COR-L47 (cell line): ENCODE results near the gene ZNF407.

Experiments used
- DNase-seq: peaks from one replicate; lab custom pipeline; 2025; lab: John Stamatoyannopoulos, UW

Gene ZNF407

GRCh38 chr18:74669136-74669798, 71.6 kb downstream of the ZNF407 start:
- DNase-seq: no peak

- DNase-seq: no peak
Measured at GRCh38 chr18:74672371-74672770, 74.7 kb downstream of the ZNF407 start.

GRCh38 chr18:74674487-74674886, 76.8 kb downstream of the ZNF407 start:
- DNase-seq: no peak

DNA sequence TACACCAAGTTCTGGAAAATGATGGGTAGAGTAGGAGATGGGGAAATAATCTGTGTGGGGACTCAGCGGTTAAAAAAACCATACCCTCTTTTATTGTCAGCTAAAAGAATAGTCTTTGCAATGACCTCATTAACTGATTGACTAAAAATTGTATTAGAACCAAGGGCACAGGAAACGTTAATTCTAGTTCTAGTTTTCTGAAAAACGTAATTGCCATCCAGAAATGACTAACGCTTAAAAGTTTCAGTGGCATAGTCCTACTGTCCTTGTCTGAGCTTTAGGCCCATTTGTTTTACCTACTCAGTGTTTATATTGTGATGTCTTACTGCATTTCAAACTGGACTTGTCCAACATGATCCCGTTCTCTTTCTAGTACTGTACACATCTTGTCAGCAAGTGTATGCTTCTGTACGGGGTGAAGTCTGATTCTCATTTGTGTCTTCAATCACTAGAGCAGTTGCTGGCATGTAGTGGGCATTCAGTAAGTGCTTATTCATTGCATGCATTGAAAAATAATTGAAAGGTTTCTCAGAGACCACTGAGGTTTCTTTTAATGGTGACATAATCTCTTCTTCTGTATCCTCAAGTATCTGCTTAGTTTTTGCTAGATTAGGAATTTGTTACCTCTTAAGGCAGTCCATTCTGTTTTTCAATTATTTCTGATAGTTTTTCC, 81.5 kb downstream of the ZNF407 start:
- no peak for DNase-seq

DNA sequence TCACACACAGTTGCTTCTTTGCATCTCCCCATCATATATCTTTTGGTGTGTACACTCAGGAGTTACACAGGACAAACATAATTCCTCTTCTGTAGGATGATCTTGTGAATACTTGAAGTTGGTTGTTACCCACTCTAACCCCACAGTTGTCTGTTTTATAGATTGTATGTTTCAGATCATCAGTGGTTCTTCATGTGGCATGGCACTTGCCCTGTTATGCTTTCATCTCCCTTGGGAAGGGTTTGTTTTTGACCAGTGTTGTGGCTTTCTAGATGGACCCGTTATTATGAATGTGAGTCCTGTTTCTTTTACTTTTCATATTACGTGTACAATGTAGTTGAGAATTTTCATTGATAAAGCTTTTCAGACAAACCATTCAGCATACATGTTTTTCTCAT, 82.0 kb downstream of the ZNF407 start:
- no peak for DNase-seq

DNA sequence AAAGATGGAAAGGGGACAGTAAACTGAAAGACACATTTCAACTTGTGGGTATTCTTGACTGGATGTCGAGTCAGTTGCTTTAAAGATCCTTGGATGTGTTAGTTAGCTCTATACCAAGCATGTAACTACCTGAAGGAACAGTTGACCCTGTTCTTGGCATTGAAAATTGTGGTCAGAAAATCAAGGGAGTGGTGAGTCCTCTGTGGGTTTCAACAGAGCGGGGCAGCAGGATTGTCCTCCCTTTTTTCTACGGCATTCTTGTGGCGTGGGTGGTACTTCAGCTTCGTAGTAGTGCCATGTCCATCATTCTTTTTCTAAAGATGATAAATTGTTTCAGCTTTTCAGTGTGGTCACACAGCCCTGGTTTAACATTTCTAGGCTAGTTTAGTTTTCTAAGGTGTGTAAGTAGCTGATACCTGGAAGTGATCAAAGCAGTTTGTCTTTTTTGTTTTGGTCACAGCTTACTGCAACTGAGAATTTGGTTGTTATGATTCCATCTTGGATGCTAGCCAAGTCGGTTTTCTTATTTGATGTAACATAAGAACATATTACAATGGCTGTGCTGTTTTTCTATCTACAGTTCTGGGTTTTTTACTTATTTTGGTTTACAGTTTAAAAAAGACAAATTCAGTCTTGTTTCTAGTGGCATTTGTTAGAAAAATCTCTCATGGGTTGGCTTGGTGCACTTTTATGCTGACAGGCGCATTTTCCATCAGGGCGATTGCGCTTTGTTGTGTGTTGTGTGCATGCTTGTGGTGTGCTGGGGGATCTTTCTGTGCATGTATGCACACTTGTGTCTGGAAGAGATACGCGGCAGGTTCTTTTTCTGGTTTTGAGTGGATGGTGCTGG, 84.7 kb downstream of the ZNF407 start:
- DNase-seq: peak; percentile 58

DNA sequence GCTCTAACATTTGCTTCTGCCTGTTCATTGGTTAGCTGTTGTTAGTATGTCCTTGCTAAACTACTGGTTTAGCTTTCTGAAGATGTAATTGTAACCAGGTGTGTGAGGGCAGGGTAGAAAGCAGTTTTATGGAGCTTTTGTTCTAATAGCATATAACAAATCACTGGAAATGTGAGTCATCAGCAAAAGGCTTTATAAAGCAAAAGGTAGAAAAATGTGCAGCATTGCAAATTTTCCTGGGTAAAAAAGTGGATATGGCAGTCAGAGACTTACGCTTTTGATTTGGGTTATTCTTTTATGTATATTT, 85.3 kb downstream of the ZNF407 start:
- peak; percentile 62 for DNase-seq

DNA sequence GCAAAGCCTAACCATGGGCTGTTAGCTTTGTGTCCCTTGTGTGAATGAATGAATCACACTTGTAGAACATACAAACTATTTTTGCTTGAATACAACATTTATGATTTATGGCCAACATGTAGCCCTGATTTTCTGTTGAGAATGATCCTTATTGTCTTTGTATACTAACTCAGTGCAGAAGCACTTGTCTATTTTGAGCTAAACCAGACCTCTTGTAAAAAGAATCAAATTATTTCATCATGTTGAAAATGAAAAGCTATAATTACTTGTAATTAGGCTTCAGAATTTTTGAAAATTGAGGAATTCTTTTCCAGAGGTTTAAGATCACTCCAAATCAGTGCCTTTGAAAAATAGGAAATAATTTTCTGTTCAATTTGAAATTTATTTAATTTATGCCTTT, 85.9 kb downstream of the ZNF407 start:
- no peak for DNase-seq

DNA sequence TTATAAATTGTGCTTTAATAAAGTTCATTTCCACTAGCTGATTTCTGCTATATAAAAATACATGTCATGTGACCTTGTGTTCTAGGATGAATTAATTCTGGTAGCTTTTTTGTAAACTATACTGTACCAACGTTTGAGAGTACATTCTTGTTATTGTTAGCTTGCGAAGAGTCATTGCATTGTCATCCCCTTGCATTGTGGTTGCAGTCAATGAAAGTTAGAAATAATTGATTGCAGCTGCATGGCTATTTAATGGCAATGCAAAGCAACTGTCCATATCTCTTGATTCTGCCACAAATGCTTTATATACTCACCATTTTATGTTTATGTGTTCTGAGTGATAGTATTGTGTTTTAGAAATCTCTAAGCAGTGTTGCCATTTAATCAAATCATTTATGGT, 91.6 kb downstream of the ZNF407 start:
- no peak for DNase-seq

DNA sequence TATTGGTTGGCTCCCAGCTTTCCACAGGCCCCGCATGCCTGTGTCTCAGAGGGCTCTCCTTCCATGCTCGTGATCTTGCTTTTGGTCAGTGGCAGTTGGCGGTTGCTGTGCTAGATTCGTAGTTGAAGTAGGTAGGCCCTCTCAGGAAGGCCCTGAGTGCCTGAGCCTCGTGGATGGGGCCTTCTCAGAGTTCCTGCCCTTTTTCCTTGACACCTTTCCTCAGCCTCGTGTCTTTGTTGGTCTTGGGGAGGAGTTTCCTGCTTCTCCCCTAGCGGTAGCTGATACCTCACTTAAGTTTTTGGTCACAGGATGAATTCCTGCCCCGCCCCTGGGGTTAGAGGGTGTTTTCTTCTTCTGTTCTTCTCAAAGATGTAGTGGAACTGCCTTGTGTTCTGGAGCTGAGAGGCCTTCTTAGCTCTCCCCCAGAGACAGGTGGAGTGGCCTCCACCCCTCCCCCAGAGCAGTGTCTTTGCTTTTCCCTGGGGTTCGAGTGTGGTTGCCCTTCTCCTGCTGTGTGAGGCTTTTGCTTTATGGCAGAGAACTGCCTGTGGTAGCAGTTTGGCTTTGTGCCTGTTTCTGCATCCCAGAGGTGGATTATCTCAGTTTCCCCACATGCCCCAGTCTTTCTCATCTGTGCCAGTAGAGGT, 94.8 kb downstream of the ZNF407 start:
- no peak for DNase-seq

DNA sequence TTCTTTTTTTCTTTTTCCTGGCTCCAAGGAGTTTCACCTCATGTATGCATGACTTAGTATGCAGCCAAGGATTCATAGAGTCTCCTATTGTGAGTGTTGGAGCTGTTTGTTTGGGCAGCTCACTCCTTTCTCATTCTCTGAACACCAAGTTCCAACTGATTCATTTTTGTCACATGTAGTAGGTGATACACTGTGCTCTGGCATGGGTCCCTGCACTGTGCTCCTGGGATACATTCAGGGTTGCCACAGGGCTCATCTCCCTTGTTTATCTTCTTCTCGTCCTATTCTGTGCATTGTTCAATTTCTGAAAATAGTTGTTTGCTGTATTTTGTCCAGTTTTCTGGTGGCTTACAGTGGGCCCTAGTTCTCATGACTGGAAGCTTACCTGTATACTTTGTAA, 96.8 kb downstream of the ZNF407 start:
- DNase-seq: no peak

- DNase-seq: no peak
Measured at GRCh38 chr18:74695170-74695569, 97.5 kb downstream of the ZNF407 start.

GRCh38 chr18:74698881-74699280, 101.2 kb downstream of the ZNF407 start:
- DNase-seq: no peak

- DNase-seq: no peak
Measured at GRCh38 chr18:74699455-74699854, 101.8 kb downstream of the ZNF407 start.

DNA sequence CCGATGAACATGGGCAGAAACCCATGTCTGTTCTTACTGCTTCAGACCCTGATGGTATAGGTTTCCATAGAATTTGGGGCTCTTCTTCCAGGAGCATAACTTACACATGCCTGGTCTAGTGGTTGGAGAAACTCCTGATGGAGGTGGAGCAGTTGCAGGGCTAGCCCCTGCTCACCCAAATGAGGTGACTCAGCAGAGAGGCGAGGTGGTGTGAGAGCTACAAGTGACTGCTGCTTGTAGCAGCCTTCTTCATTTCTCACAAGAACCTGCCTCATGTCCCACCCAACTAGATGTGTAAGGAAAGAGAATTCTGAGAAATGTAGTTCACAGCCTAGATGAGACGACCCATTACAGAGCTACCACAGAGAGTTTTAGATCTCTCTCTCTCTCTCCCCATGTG, 105.3 kb downstream of the ZNF407 start:
- DNase-seq: no peak

DNA sequence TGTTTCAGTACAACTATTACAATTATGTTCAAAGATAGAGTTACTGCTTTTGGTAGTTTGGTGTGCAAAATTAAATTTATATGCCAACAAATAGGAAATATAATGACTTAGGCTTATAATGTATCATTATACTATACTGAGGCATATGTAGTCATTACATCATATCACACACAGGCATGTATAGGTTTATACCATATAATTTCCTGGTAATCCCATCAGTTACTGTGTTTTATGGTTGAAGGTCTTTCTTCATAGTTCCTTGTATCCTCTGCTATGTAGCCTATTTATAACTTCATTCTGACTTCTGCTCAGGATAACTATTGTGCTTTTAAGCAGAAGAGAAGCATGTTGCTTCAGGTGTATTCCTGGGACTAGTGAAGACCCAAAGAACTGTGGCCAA, 110.5 kb downstream of the ZNF407 start:
- no peak for DNase-seq

GRCh38 chr18:74709452-74709851, 111.8 kb downstream of the ZNF407 start:
- no peak for DNase-seq

DNA sequence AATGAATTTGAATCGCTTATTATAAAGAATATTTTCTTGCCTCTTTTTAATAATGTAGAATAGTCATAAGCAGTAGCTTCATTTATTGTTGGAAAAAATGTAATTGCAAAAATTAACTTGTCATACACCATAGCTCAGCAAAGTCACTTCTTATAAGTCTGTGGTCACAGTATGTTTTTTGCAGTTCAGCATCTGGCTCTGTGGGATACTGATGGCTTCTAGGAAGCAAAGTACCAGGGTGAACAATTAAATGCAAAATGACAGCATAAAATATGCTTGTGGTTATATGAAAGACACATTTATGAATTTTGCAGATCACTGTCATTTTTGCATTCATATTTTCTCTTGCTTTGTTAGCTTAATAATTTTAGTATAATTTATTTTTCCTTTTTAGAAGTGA, 116.5 kb downstream of the ZNF407 start:
- DNase-seq: no peak

GRCh38 chr18:74714791-74715190, 117.1 kb downstream of the ZNF407 start:
- peak; percentile 65 for DNase-seq

DNA sequence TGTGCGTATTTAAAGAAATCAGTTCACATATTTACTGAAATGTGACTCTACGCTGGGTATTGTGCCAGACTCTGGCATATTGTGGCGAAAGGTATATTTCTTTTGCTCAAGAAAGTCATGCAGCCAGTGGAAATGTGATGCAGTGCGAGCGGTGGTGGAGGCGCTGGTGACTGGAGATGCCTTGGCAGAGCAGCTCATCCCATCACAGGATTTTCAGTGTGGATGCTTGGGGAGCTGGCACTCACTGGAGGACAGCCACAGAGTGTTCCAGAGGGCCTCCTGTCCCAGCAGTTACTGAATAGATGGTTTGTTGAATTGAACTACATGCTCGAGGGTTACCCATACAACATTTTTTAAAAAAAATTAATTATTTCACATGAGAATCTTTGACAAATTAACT, 117.6 kb downstream of the ZNF407 start:
- peak; percentile 51 for DNase-seq

DNA sequence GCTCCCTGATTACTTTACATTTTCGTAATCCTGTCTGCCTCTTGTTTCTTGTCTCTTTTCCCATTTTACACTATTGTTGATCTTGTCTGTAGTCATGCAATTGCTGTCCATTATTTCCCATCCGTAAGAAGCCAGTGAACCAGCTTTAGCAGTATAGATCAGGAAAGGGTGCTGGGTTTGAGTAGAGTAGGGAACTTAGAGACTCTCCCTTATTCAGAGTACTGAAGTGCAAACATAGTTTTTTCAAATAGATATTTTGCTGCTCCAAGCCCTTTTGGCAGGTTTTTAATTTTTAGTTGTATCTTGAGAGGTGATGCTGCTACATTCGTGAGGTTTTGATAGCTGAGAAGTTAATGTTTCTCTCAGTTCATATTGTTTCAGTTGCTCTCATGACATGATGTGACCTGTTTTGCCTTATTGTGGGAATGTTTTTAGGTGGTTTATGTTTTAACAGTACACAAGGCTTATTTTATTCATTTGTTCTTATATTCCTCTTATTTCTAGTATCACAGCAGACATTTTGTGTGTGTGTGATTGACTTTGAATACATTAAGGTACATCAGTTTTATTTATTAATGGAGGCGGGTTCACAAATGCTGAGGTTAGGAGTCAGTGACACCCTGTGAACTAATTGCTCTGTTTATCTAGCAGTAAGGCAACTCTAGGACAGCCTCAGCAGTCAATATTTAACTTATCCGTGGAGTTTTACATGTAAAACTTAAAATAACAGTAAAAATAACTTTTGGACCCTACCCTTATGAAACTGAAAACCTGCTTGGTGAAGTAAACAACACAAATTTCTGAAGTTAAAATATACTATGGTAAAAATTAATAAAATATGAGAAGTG, 118.4 kb downstream of the ZNF407 start:
- DNase-seq: no peak

DNA sequence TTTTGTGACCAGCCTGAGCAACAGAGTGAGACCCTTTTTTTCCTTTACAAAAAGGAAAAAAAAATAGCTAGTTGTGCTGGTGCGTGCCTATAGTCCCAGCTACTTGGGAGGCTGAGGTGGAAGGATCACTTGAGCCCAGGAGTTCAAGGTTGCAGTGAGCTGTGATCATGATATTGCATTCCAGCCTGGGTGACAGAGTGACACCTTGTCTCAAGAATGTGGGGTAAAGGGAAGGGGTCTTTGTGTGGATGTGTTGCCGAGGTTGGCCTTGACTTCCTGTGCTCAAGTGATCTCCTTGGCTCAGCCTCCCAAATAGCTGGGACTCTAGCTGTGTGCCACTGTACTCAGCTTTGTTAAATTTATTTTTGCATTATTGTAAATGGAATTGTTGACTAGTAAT, 120.6 kb downstream of the ZNF407 start:
- no peak for DNase-seq
